Loucy (cell line): Measurements from ENCODE around the gene TXNDC17.

Experiments
- H2AFZ ChIP-seq: fragments of 200-600 bp; sonication (generic); 2 replicates; pipeline ENCODE4 v1.6.0; 2016; ENCODE audit warnings: antibody characterized with exemption, mild to moderate bottlenecking, low read length, moderate library complexity
- H3F3A ChIP-seq: fragments of 200-600 bp; 2 replicates; pipeline ENCODE4 v1.6.0; 2016; ENCODE audit warnings: antibody characterized with exemption, low read depth, mild to moderate bottlenecking
- H3K27me3 ChIP-seq: fragments of 200-600 bp; sonication (generic); 2 replicates; pipeline ENCODE4 v1.6.1; 2014; ENCODE audit warnings: low read length, mild to moderate bottlenecking; ENCODE audit not compliant: insufficient read depth, poor library complexity, severe bottlenecking
- H3K36me3 ChIP-seq: fragments of 200-600 bp; sonication (generic); 2 replicates; pipeline ENCODE4 v1.6.1; 2016; ENCODE audit warnings: low read length; ENCODE audit not compliant: insufficient read depth
- H3K4me1 ChIP-seq: fragments of 200-600 bp; sonication (generic); 2 replicates; pipeline ENCODE4 v1.5.1; 2014; ENCODE audit warnings: low read length, mild to moderate bottlenecking; ENCODE audit not compliant: insufficient read depth, poor library complexity, severe bottlenecking
- H3K4me2 ChIP-seq: fragments of 200-600 bp; sonication (generic); 2 replicates; pipeline ENCODE4 v1.6.0; 2014; ENCODE audit warnings: antibody characterized with exemption, low read length, low read depth, mild to moderate bottlenecking; ENCODE audit not compliant: poor library complexity, severe bottlenecking
- H3K4me3 ChIP-seq: fragments of 200-600 bp; sonication (generic); 2 replicates; pipeline ENCODE4 v1.5.1; 2014; ENCODE audit warnings: low read length, mild to moderate bottlenecking, mixed read lengths; ENCODE audit not compliant: poor library complexity, severe bottlenecking
- H3K79me2 ChIP-seq: fragments of 200-600 bp; sonication (generic); 2 replicates; pipeline ENCODE4 v1.6.1; 2014; ENCODE audit warnings: low read length; ENCODE audit not compliant: insufficient read depth
- H3K9ac ChIP-seq: fragments of 200-600 bp; sonication (generic); 2 replicates; pipeline ENCODE4 v1.6.0; 2014; ENCODE audit warnings: mild to moderate bottlenecking, low read depth, low read length, moderate library complexity; ENCODE audit not compliant: poor library complexity, severe bottlenecking
- H3K9me2 ChIP-seq: fragments of 200-600 bp; sonication (generic); replicated peaks from 2 replicates; pipeline ENCODE4 v1.6.1; 2016; ENCODE audit warnings: low read depth, low read length, mixed read lengths
- H3K9me3 ChIP-seq: fragments of 200-600 bp; sonication (generic); 2 replicates; pipeline ENCODE4 v1.6.1; 2014; ENCODE audit warnings: mild to moderate bottlenecking, antibody characterized with exemption, low read length, low read depth; ENCODE audit not compliant: insufficient read depth
- H4K20me1 ChIP-seq: fragments of 200-600 bp; sonication (generic); 2 replicates; pipeline ENCODE4 v1.6.0; 2014; ENCODE audit warnings: antibody characterized with exemption, low read length, mild to moderate bottlenecking; ENCODE audit not compliant: insufficient read depth, poor library complexity, severe bottlenecking
- CTCF ChIP-seq: fragments of 200-600 bp; sonication (generic); conservative IDR thresholded peaks from 2 replicates; pipeline ENCODE4 v1.5.1; 2014; ENCODE audit warnings: mild to moderate bottlenecking, antibody characterized with exemption, low read length
- EZH2phosphoT487 ChIP-seq: fragments of 200-600 bp; IDR thresholded peaks from 2 replicates; pipeline ENCODE4 v1.6.1; 2018; ENCODE audit warnings: antibody characterized with exemption, mild to moderate bottlenecking, moderate library complexity, borderline replicate concordance

TXNDC17 gene

GRCh38 chr17:6596081-6596480 is 44.8 kb upstream of the TXNDC17 start:
- no peak for TF ChIP-seq CTCF
- TF ChIP-seq EZH2phosphoT487, result no peak
- H4K20me1 ChIP-seq, result no peaks in the 10 kb centered on the region
- H2AFZ ChIP-seq, result no peak overlapping the region
- no peak overlapping the region for H3K9ac ChIP-seq
- no peak overlapping the region for H3K4me3 ChIP-seq
- no peaks in the 10 kb centered on the region for H3K9me2 ChIP-seq
- no peaks in the 10 kb centered on the region for H3F3A ChIP-seq
- no peak overlapping the region for H3K4me2 ChIP-seq
- no peaks in the 10 kb centered on the region for H3K79me2 ChIP-seq
- no peaks in the 10 kb centered on the region for H3K9me3 ChIP-seq
- peaks cover 74% of the 10 kb centered on the region; the same call in 1 of the 2 replicates for H3K36me3 ChIP-seq
- no peaks in the 10 kb centered on the region for H3K4me1 ChIP-seq
- H3K27me3 ChIP-seq, result no peaks in the 10 kb centered on the region

- H3K79me2 ChIP-seq, result no peaks in the 10 kb centered on the region
- peaks cover 75% of the 10 kb centered on the region; the same call in 1 of the 2 replicates for H3K36me3 ChIP-seq
- no peaks in the 10 kb centered on the region for H3K9me3 ChIP-seq
- H3F3A ChIP-seq, result no peaks in the 10 kb centered on the region
- TF ChIP-seq CTCF (no peak), EZH2phosphoT487 (no peak)
- H4K20me1 ChIP-seq, result no peaks in the 10 kb centered on the region
- no peaks in the 10 kb centered on the region for H3K4me1 ChIP-seq
- no peak overlapping the region for H3K9ac ChIP-seq
- H3K9me2 ChIP-seq, result no peaks in the 10 kb centered on the region
- no peaks in the 10 kb centered on the region for H3K27me3 ChIP-seq
- H3K4me2 ChIP-seq, result no peak overlapping the region
- H2AFZ ChIP-seq, result no peak overlapping the region
- no peak overlapping the region for H3K4me3 ChIP-seq
These were observed 44.3 kb upstream of the TXNDC17 start for GRCh38 chr17:6596511-6596910.

DNA sequence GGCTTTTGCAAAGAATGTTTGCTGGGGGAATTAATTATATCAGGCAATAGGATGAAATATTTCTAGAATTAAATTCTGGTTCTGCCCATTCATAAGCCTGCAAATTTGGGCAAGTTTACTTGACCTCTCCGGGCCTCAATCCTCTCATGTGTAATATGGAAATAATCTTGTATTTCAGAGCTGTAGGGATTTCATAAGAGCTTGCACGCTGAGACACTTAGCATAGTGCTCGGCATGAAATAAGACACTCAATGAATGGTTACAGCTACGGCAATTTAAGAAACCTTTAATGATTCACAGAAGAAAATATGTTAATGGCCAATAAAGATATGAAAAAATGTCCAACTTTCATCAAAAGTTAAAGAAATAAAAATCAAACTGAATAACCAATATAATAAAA is 43.9 kb upstream of the TXNDC17 start:
- no peak for TF ChIP-seq CTCF
- no peak for TF ChIP-seq EZH2phosphoT487
- no peaks in the 10 kb centered on the region for H3K79me2 ChIP-seq
- no peaks in the 10 kb centered on the region for H3K27me3 ChIP-seq
- no peaks in the 10 kb centered on the region for H3F3A ChIP-seq
- H3K9ac ChIP-seq, result no peak overlapping the region
- no peaks in the 10 kb centered on the region for H4K20me1 ChIP-seq
- H3K4me1 ChIP-seq, result no peaks in the 10 kb centered on the region
- H3K36me3 ChIP-seq, result peaks cover 72% of the 10 kb centered on the region; the same call in 1 of the 2 replicates
- H2AFZ ChIP-seq, result no peak overlapping the region
- no peaks in the 10 kb centered on the region for H3K9me2 ChIP-seq
- H3K4me3 ChIP-seq, result no peak overlapping the region
- no peak overlapping the region for H3K4me2 ChIP-seq
- no peaks in the 10 kb centered on the region for H3K9me3 ChIP-seq
